GM19240 (cell line): ENCODE measurements around the gene G0S2.
"Not testable (repeated sequence)": the region's sequence is repeated elsewhere in the genome, so short reads cannot be mapped to it uniquely, and the experiment has no call there.

ENCODE experiments used
- DNase-seq: peaks from one replicate; pipeline ENCODE4 v3.0.0; 2011; ENCODE audit warnings: low spot score; ENCODE audit not compliant: insufficient read length

G0S2 gene

GRCh38 chr1:209675565-209676154 lies 448 bp downstream of the G0S2 start:
- DNase-seq: no peak

- no peak for DNase-seq
These were observed 3.8 kb downstream of the G0S2 start for GRCh38 chr1:209678981-209679539.

GRCh38 chr1:209685821-209686220 lies 10.6 kb downstream of the G0S2 start:
- DNase-seq: no peak

- no peak for DNase-seq
These were observed 11.1 kb downstream of the G0S2 start for GRCh38 chr1:209686322-209686721.

- no peak for DNase-seq
These were observed 13.6 kb downstream of the G0S2 start for GRCh38 chr1:209688746-209689234.

GRCh38 chr1:209689477-209689876 lies 14.3 kb downstream of the G0S2 start:
- no peak for DNase-seq

- no peak for DNase-seq
These were observed 16.0 kb downstream of the G0S2 start for GRCh38 chr1:209691237-209691636.

GRCh38 chr1:209692296-209692695 lies 17.1 kb downstream of the G0S2 start:
- no peak for DNase-seq

- DNase-seq: peak; percentile 49
These were observed 17.7 kb downstream of the G0S2 start for GRCh38 chr1:209692745-209693504.

- DNase-seq: no peak
These were observed 21.5 kb downstream of the G0S2 start for GRCh38 chr1:209696673-209697072.

GRCh38 chr1:209697126-209697525 lies 21.9 kb downstream of the G0S2 start:
- no peak for DNase-seq

- not testable (repeated sequence) for DNase-seq
These were observed 25.5 kb downstream of the G0S2 start for GRCh38 chr1:209700686-209701085.

- DNase-seq: no peak
These were observed 27.6 kb downstream of the G0S2 start for GRCh38 chr1:209702832-209703231.

- no peak for DNase-seq
These were observed 28.8 kb downstream of the G0S2 start for GRCh38 chr1:209703834-209704504.

GRCh38 chr1:209704584-209704983 lies 29.4 kb downstream of the G0S2 start, which contains the start of gene HSD11B1:
Gene HSD11B1, plus strand, starts transcription at chr1:209704846. Its CDS starts 97 bp downstream, at chr1:209704943.
- no peak for DNase-seq

GRCh38 chr1:209705033-209705598 lies 29.9 kb downstream of the G0S2 start:
- DNase-seq: no peak

- no peak for DNase-seq
These were observed 31.4 kb downstream of the G0S2 start for GRCh38 chr1:209706622-209707021.

- DNase-seq: no peak
These were observed 32.1 kb downstream of the G0S2 start for GRCh38 chr1:209707308-209707707.

- no peak for DNase-seq
These were observed 33.1 kb downstream of the G0S2 start for GRCh38 chr1:209708297-209708696.

- DNase-seq: no peak
These were observed 34.9 kb downstream of the G0S2 start for GRCh38 chr1:209710093-209710492.

- no peak for DNase-seq
These were observed 35.6 kb downstream of the G0S2 start for GRCh38 chr1:209710847-209711246.

GRCh38 chr1:209714338-209714737 lies 39.1 kb downstream of the G0S2 start:
- DNase-seq: no peak
